ENCODE data around the gene C1QA.
"Not testable (repeated sequence)": the region's sequence is repeated elsewhere in the genome, so short reads cannot be mapped to it uniquely, and the experiment has no call there.

The C1QA gene

GRCh38 chr1:22660716-22661241, 24.4 kb downstream of the C1QA start:
- DNase-seq (ENCODE audit: insufficient read length, low spot score): no peak
- FAIRE-seq: no peak
- TF ChIP-seq, protein P1, sequence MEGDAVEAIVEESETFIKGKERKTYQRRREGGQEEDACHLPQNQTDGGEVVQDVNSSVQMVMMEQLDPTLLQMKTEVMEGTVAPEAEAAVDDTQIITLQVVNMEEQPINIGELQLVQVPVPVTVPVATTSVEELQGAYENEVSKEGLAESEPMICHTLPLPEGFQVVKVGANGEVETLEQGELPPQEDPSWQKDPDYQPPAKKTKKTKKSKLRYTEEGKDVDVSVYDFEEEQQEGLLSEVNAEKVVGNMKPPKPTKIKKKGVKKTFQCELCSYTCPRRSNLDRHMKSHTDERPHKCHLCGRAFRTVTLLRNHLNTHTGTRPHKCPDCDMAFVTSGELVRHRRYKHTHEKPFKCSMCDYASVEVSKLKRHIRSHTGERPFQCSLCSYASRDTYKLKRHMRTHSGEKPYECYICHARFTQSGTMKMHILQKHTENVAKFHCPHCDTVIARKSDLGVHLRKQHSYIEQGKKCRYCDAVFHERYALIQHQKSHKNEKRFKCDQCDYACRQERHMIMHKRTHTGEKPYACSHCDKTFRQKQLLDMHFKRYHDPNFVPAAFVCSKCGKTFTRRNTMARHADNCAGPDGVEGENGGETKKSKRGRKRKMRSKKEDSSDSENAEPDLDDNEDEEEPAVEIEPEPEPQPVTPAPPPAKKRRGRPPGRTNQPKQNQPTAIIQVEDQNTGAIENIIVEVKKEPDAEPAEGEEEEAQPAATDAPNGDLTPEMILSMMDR (IDR thresholded peaks at IDR 0.05; ENCODE audit: insufficient read depth, missing control alignments): no peak

DNA sequence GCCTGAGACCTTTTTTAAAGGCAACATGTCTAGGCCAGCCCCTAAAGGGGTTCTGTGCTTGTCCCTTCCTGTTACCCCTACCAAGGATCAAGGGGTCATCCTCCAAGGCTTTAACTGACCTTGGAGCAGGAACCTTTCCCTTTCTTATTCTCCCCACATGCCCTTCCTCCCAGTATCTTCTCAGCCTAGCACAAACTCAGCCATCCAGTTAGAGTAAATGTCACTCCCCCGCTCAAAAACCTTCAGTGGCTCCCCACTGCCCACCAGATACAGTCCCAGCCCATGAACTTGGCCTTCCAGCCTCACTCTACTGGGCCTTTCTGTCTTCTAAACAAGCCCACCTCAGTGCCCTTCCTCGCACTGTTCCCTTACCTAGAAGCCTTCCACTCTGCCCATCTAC, 25.5 kb downstream of the C1QA start:
- no peak for FAIRE-seq
- TF ChIP-seq, protein P1 (IDR thresholded peaks at IDR 0.05; ENCODE audit: insufficient read depth, missing control alignments): no peak
- DNase-seq (ENCODE audit: insufficient read length, low spot score): no peak

GRCh38 chr1:22662318-22662717, 25.9 kb downstream of the C1QA start:
- no peak for FAIRE-seq
- no peak for DNase-seq (ENCODE audit: insufficient read length, low spot score)
- TF ChIP-seq, protein P1 (IDR thresholded peaks at IDR 0.05; ENCODE audit: insufficient read depth, missing control alignments): no peak

GRCh38 chr1:22662986-22663408, 26.6 kb downstream of the C1QA start:
- TF ChIP-seq, protein P1 (IDR thresholded peaks at IDR 0.05; ENCODE audit: insufficient read depth, missing control alignments): no peak
- FAIRE-seq (no peak), DNase-seq (ENCODE audit: insufficient read length, low spot score) (no peak)

GRCh38 chr1:22665752-22666151, 29.3 kb downstream of the C1QA start:
- DNase-seq (ENCODE audit: insufficient read length, low spot score) (no peak), FAIRE-seq (no peak)
- TF ChIP-seq, protein P1 (IDR thresholded peaks at IDR 0.05; ENCODE audit: insufficient read depth, missing control alignments): peak; percentile 49

- DNase-seq (ENCODE audit: insufficient read length, low spot score): no peak
- FAIRE-seq: no peak
- TF ChIP-seq, protein P1 (IDR thresholded peaks at IDR 0.05; ENCODE audit: insufficient read depth, missing control alignments): no peak
Measured at GRCh38 chr1:22666412-22666811, 30.0 kb downstream of the C1QA start.

DNA sequence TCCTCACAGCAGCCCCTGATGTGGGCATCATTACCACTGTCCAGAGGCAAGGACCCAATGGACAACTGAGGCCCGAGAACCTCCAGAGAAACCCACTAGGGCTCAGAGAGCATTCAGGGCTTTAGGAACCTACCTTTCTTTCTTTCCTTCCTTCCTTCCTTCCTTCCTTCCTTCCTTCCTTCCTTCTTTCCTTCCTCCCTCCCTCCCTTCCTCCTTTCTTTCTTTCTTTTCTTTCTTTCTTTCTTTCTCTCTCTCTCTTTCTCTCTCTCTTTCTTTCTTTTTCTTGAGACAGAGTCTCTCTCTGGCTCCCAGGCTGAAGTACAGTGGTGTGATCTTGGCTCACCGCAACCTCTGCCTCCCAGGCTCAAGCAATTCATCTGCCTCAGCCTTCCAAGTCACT, 32.4 kb downstream of the C1QA start:
- not testable (repeated sequence) for FAIRE-seq; DNase-seq (ENCODE audit: insufficient read length, low spot score)

Measured in D721Med (cell line).